ENCODE data around the gene FAM114A1. TPM values are rescaled to one million over a fixed set of nuclear protein-coding genes. Genes with fewer than 3 reads are reported as not detected.

The FAM114A1 gene
- total RNA-seq, 1 experiment from 2014 or later, result 33.0 TPM

- in situ Hi-C loops (cut with HindIII; ENCODE audit: low pct_unique_long_range_greater_than_20kb, low sequenced_read_pairs), result no loop called here
- DNase-seq (ENCODE audit: low read depth, low spot score), result peak; percentile 30
These were observed 11.6 kb upstream of the FAM114A1 start for GRCh38 chr4:38856046-38856445.

GRCh38 chr4:38856524-38857337, 10.9 kb upstream of the FAM114A1 start, which contains the start of gene TLR6:
Gene TLR6 (minus strand): TSS chr4:38856817. CDS start chr4:38829473, 27,344 bp downstream.
- peak; percentile 85 for DNase-seq (ENCODE audit: low read depth, low spot score)
- in situ Hi-C loops (cut with HindIII; ENCODE audit: low pct_unique_long_range_greater_than_20kb, low sequenced_read_pairs), result no loop called here

- peak; percentile 80 for DNase-seq (ENCODE audit: low read depth, low spot score)
- in situ Hi-C loops (cut with HindIII; ENCODE audit: low pct_unique_long_range_greater_than_20kb, low sequenced_read_pairs), result no loop called here
These were observed 10.1 kb upstream of the FAM114A1 start for GRCh38 chr4:38857354-38858096.

GRCh38 chr4:38858097-38858420, 9.5 kb upstream of the FAM114A1 start:
- no peak for DNase-seq (ENCODE audit: low read depth, low spot score)
- in situ Hi-C loops (cut with HindIII; ENCODE audit: low pct_unique_long_range_greater_than_20kb, low sequenced_read_pairs), result no loop called here

DNA sequence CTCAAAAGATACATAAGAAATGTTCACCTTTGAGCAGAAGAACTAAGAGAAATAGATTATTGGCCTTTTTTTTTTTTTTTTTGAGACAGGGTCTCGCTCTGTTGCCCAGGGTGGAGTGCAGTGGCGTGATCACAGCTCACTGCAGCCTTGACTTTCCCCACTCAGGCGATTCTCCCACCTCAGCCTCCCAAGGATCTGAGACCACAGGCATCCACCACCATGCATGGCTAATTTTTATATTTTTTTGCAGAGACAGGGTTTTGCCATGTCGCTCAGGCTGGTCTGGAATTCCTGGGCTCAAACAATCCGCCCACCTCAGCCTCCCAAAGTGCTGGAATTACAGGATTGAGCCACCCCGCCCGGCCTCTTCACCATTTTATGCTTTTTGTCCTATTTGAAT, 8.1 kb upstream of the FAM114A1 start:
- in situ Hi-C loops (cut with HindIII; ENCODE audit: low pct_unique_long_range_greater_than_20kb, low sequenced_read_pairs), result no loop called here
- no peak for DNase-seq (ENCODE audit: low read depth, low spot score)

DNA sequence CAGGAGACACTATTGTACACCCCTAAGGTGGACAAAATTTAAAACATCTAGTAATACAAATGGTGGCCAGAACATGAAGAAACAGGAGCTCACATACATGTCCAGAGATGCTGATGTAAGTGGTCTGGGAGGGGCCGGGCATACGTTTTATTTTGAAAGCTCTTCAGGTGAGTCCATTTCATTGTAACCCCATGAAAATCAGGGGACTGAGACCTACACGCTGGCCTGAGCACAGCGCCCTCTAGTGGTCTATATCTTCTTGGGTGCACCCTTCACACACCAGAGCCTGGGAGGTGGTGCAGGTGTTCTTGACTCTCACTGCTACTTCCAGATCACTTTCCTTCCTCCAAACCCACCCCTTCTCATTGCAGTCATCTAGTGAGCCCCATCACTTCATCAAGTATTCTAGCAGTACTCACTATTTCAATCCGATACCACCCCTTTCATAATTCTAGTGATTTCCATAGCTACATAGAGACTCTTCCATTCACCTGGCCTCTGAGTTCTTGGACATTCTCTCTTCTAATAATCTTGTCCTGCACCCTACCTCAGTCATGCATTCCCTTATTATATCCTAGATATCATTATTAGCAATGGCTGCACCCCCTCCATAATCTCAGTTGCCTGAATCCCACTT, 6.7 kb upstream of the FAM114A1 start:
- peak; percentile 77 for DNase-seq (ENCODE audit: low read depth, low spot score)
- in situ Hi-C loops (cut with HindIII; ENCODE audit: low pct_unique_long_range_greater_than_20kb, low sequenced_read_pairs), result no loop called here

- DNase-seq (ENCODE audit: low read depth, low spot score), result no peak
- in situ Hi-C loops (cut with HindIII; ENCODE audit: low pct_unique_long_range_greater_than_20kb, low sequenced_read_pairs), result no loop called here
These were observed 5.8 kb upstream of the FAM114A1 start for GRCh38 chr4:38861791-38862190.

GRCh38 chr4:38865445-38865844, 2.2 kb upstream of the FAM114A1 start:
- in situ Hi-C loops (cut with HindIII; ENCODE audit: low pct_unique_long_range_greater_than_20kb, low sequenced_read_pairs), result no loop called here
- DNase-seq (ENCODE audit: low read depth, low spot score), result no peak

DNA sequence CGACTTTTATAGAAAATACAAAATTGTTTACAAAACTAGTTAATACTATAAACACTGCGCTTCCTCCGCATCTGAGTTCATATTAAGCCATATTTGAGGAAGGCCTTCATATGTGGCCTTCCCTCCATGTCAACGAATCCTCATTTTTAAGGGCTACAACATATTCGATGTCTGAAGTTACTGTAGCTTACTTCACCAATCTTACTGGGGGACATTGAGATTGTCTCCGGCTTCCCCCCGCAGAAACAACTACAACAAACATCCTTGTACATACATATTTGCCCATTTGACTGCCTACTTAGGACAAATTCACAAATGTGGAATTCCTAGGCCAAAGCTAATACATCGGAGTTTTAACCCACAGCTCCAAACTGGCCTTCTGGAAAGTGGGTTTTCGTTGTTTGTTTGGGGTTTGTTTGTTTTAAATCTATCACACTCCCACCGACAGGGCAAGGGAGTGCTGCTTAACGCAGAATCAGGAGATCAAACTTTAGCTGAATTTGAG, 581 bp upstream of the FAM114A1 start:
- in situ Hi-C loops (cut with HindIII; ENCODE audit: low pct_unique_long_range_greater_than_20kb, low sequenced_read_pairs), result no loop called here
- DNase-seq (ENCODE audit: low read depth, low spot score), result no peak

- in situ Hi-C loops (cut with HindIII; ENCODE audit: low pct_unique_long_range_greater_than_20kb, low sequenced_read_pairs), result no loop called here
- DNase-seq (ENCODE audit: low read depth, low spot score), result peak; percentile 37
These were observed 704 bp downstream of the FAM114A1 start for GRCh38 chr4:38868059-38868960.

GRCh38 chr4:38869511-38869910, 1.9 kb downstream of the FAM114A1 start:
- DNase-seq (ENCODE audit: low read depth, low spot score), result no peak
- in situ Hi-C loops (cut with HindIII; ENCODE audit: low pct_unique_long_range_greater_than_20kb, low sequenced_read_pairs), result no loop called here

DNA sequence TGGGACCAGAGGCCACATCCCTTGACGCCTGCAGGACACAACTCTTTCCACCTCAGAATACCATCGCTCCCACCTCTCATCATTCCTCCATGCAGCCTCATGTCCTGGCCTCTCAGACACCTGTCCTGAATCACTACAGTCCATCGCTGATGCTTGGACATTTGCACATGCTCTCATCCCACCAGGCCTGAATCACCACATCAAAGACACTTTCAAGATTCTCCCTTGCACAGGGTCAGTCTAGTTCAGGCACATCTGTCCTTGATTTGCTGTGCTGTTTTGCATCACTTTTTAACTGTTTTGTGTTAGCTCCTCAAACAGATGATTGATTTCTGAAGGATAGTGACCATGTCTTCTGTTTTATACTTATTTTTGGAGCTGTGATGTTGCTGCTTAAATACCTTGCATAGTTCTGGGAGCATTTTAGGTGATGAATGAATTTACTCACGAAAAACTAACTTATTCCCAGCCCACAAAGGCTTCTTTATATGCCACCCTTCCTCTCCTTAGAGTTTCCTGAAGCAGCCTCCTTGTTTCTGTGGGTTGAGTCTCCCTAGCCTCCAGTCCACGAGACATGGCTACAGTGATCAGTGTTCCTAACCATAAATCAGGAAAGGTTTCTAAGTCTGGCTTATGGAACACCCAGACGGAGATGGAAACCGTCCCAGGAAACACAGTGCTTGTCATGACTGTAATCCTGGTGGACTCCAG, 2.6 kb downstream of the FAM114A1 start:
- in situ Hi-C loops (cut with HindIII; ENCODE audit: low pct_unique_long_range_greater_than_20kb, low sequenced_read_pairs), result no loop called here
- DNase-seq (ENCODE audit: low read depth, low spot score), result peak; percentile 92

DNA sequence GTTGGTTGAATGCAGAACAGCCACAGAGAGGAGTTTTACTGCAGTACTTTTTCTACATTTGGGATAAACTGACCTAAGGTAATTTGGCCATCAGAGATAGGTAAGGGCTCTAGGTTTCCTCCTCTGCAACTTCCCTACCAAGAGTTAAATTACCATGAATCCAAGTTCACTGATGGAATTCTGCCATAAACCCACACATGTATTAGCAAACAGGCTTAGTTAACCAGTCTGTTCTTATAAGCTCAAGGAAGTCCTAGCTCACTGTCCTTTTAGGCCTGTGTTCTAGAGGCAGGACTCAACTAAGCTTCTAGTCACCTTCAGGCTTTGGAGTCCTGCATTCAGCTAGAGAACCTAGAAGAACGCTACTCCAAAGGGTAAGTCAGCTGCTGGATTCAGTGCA, 4.0 kb downstream of the FAM114A1 start:
- no peak for DNase-seq (ENCODE audit: low read depth, low spot score)
- in situ Hi-C loops (cut with HindIII; ENCODE audit: low pct_unique_long_range_greater_than_20kb, low sequenced_read_pairs), result no loop called here

DNA sequence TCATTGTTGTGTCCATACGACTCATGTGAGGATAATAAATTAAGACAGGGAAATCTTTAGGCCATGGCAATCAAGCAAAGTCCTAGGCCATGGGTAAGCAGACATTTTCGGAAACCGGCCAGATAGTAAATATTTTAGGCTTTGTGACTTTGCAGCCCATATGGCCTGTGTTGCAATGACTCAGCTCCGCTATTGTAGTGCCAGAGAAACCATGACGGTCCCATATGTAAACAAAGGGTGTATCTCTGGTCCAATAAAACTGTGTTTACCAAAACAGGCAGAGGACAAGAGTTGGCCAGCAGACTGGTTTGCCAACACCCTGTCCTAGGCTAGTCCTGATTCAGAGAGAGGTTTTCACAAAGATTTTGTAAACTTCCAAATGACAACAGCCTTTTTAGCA, 5.0 kb downstream of the FAM114A1 start:
- DNase-seq (ENCODE audit: low read depth, low spot score), result no peak
- in situ Hi-C loops (cut with HindIII; ENCODE audit: low pct_unique_long_range_greater_than_20kb, low sequenced_read_pairs), result no loop called here

GRCh38 chr4:38873290-38873944, 5.8 kb downstream of the FAM114A1 start:
- DNase-seq (ENCODE audit: low read depth, low spot score), result peak; percentile 40
- in situ Hi-C loops (cut with HindIII; ENCODE audit: low pct_unique_long_range_greater_than_20kb, low sequenced_read_pairs), result no loop called here

DNA sequence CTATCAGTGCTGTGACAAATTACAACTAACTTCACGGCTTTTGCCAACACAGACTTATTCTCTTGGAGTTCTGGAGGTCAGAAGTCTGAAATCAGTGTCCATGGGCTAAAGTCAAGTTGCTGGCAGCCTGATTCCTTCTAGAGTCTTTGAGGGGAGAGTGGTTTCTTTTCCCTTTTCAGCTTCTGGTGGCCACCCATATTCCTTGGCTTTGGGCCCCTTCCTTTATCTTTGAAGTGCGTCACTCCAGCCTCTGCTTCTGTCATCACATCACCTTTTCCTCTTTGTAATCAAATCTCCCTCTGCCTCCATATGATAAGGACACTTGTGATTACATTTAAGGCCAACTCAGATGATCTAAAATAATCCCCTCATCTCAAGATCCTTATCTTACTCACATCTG, 9.0 kb downstream of the FAM114A1 start:
- in situ Hi-C loops (cut with HindIII; ENCODE audit: low pct_unique_long_range_greater_than_20kb, low sequenced_read_pairs), result no loop called here

More for the DNA sequence above, 9.0 kb downstream of the FAM114A1 start:
- no peak for DNase-seq (ENCODE audit: low read depth, low spot score)
